GM21381 (cell line): ENCODE data around the gene IBA57.
A peak's percentile ranks its signal among the peaks of the same experiment; 100 is the strongest.

Experiments used
- ATAC-seq: cut with Tn5 transposase; IDR thresholded peaks from one replicate; pipeline ENCODE4 v1.9.1; 2021; ENCODE audit warnings: mild to moderate bottlenecking, moderate library complexity; ENCODE audit not compliant: unreplicated experiment

IBA57 gene

GRCh38 chr1:228165372-228166169, at the start of gene IBA57:
TSS of gene IBA57 (plus strand) at chr1:228165804. CDS start at chr1:228165817, 13 bp downstream.
- ATAC-seq, result peak; percentile 76

- ATAC-seq, result no peak
These were observed 48.3 kb upstream of the IBA57 start for GRCh38 chr1:228117335-228117734.

GRCh38 chr1:228118040-228118439, 47.6 kb upstream of the IBA57 start:
- no peak for ATAC-seq

- ATAC-seq, result no peak
These were observed 45.3 kb upstream of the IBA57 start for GRCh38 chr1:228120351-228120750.

GRCh38 chr1:228120857-228121489, 44.6 kb upstream of the IBA57 start:
- no peak for ATAC-seq

- ATAC-seq, result no peak
These were observed 42.6 kb upstream of the IBA57 start for GRCh38 chr1:228122921-228123441.

GRCh38 chr1:228123505-228123904, 42.1 kb upstream of the IBA57 start:
- no peak for ATAC-seq

GRCh38 chr1:228125185-228125584, 40.4 kb upstream of the IBA57 start:
- no peak for ATAC-seq

GRCh38 chr1:228131766-228132165, 33.8 kb upstream of the IBA57 start:
- no peak for ATAC-seq

GRCh38 chr1:228134591-228134990, 31.0 kb upstream of the IBA57 start:
- no peak for ATAC-seq

GRCh38 chr1:228136901-228137300, 28.7 kb upstream of the IBA57 start:
- no peak for ATAC-seq

GRCh38 chr1:228139406-228139930, 26.1 kb upstream of the IBA57 start:
- no peak for ATAC-seq

- ATAC-seq, result peak; percentile 92
These were observed 25.5 kb upstream of the IBA57 start, which contains the start of gene GUK1 for GRCh38 chr1:228139931-228140723. TSS of gene GUK1 (plus strand) at chr1:228140279. CDS start at chr1:228140303, 24 bp downstream.

GRCh38 chr1:228140724-228141225, 24.8 kb upstream of the IBA57 start:
- ATAC-seq, result no peak

GRCh38 chr1:228141226-228142044, 24.2 kb upstream of the IBA57 start:
- no peak for ATAC-seq

- no peak for ATAC-seq
These were observed 23.4 kb upstream of the IBA57 start for GRCh38 chr1:228142155-228142691.

GRCh38 chr1:228142701-228143136, 22.9 kb upstream of the IBA57 start:
- no peak for ATAC-seq

GRCh38 chr1:228143480-228144192, 22.0 kb upstream of the IBA57 start:
- no peak for ATAC-seq
